CD4-positive, alpha-beta T cell treated with Interleukin-1 beta for 1 hour (primary cell): Measurements from ENCODE around the gene IL6R.
A peak's percentile ranks its signal among the peaks of the same experiment; 100 is the strongest.
"Not testable (repeated sequence)": the region's sequence is repeated elsewhere in the genome, so short reads cannot be mapped to it uniquely, and the experiment has no call there.

Experiments used
- DNase-seq, 2 donors: peaks; one replicate each; pipeline ENCODE4 v3.0.0-alpha.2; 2020 to 2022

IL6R gene

GRCh38 chr1:154485106-154485505 lies 80.0 kb downstream of the IL6R start:
- no peak for DNase-seq

DNA sequence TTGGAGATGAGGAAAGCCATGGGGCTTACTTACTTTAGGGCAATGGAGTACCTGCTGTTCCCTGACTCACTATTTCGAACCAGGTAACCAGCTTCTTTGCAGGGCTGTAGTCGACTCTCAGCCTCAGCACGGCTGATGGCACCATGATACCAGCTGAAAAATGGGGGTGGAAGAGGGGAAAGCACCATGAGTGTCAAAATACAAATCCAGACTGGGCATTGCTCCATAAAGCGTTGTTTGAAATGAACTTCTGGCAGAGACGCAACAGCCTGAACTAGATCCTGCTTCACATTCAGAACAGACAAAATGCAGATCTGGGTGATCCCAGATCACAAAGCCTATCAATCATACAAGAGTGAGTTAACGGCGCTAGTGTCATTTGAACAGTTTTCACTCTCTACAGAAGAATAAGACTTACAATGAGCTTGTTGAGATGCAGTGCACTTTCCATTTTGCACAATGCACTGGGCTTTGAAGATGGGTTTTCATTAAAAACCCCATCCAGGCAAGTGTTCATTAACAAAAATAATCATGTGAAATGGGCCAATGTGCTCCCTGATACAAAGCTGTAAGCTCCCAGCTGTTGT lies 80.9 kb downstream of the IL6R start:
- no peak for DNase-seq

DNA sequence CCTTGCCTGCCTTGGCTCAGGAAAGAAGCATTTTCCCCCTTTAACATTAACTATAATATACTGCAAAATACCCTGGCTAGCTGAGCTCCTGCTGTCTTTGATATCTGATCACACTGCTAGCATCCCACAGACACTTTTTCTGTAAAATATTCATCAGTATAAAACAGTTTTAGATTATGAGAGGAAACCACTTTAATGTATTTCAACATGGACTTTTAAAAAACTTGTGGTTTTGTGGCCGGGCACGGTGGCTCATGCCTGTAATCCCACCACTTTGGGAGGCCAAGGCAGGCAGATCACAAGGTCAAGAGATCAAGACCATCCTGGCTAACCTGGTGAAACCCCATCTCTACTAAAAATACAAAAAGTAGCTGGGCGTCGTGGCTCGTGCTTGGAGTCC lies 81.6 kb downstream of the IL6R start:
- not testable (repeated sequence) for DNase-seq

DNA sequence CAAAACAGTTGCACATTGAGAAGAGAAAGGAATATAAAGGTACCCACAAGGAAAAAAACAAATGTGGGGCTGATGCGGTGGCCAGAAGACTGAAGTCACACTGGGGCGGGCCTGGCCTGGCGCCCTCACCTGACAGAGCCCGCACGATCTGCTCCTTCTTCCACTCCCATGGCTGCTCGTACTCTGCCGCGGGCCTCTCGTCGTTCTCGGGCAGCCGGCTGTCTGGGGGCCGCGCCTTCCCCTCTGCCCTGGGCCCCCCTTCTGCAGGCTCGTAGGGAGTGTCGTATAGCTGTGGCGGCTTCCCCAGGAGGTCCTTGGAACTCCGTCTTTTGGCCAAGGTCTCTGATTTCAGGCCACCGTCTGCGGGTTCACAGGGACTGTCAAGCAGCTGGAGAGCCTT lies 83.8 kb downstream of the IL6R start:
- no peak for DNase-seq

DNA sequence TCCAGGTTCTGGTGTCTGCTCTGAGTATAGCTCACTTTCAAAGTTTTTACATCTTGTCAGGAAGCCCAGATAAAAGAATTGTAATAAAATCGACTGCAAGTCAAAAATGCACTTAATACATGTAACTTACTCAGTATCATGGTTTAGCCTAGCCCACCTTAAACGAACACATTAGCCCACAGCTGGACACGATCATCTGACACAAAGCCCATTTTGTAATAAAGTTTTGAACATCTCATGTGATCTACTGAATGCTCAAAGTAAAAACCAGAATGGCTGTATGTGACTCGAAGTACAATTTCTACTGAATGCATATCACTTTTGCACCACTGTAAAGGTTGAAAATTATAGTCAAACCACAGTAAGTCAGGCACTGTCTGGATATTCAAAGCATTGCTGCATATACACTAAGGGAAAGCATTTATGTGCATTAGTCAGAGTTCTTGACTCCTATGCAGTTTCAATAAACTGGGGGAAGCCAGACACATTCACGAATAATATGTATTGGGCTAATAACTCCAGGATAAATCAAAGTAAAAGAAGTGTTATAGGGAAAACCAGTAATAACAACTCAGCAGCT lies 84.6 kb downstream of the IL6R start:
- no peak for DNase-seq

GRCh38 chr1:154490317-154490716 lies 85.2 kb downstream of the IL6R start:
- no peak for DNase-seq

DNA sequence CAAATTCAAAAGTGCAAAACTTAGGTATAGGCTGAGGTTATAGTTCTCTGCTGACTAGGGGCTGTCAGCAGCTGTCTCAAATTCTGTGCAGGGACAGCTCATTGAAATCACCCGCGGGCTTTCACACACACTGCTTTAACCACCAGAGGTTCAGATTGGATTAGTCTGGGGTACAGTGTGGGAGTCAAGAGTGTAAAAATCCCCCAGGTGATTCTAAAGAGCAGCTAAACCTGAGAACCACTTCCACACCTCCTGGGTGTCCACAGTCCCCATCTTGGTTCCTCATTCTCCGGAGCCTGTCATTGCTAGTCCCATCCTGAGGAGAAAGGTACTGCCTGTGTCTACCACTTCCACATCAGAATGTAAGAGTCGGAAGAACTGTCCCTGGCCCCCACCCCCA lies 87.0 kb downstream of the IL6R start:
- DNase-seq: no peak

- peak; percentile 24 to 46 for DNase-seq
Measured at GRCh38 chr1:154493276-154493675, 88.1 kb downstream of the IL6R start.

GRCh38 chr1:154495496-154496273 lies 90.5 kb downstream of the IL6R start:
- DNase-seq: no peak

DNA sequence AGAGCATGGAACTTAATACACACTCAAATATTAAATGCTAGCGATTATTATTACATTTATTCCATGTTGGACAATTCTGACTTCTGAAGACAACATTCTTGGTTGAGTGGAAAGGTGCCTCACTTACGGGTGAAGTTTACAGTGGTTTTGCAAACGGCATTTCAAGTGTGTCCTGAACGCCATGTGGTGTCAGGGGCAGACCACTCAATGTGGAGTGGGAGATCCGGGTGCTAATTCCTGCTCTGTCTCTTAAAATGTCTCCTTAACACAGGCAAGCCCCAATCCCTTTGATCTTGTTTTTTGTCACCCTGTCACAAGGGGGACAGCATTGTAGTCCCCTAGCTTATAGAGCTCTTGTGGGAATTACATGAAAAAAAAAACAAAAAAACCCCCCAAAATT lies 91.2 kb downstream of the IL6R start:
- DNase-seq: no peak

DNA sequence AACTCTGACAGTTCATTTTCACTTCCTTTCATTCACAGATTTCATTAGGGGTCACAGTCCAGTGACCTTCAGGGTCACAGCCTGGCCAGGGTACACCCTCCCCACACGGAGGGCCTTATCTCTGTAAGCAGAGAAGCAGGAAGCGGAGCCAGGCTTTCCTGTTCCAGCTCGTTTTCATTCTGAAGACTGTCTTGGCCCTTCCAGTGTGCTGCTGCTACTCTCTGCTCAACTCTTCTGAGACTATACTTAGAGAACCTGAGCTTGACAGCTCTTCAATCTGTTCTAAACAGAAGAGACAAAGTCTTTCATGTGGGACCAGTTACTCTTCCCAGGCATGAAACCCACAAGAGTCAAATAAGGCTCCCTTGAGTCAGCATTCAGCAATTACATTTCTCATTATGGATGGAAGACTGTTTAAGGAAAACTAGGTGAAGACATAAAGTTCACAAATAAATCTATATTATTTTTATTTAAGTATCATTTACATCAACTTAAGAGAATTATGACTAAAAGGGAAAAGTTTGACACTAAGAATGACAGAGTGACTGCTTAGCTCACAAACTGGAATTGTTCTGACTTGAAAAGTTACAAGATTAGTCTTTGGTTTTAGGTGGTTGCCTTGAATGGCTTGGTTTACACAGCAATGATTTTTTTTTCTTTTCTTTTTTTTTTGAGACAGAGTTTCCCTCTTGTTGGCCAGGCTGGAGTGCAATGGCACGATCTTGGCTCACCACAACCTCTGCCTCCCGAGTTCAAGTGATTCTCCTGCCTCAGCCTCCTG lies 92.1 kb downstream of the IL6R start:
- no peak for DNase-seq

- no peak for DNase-seq
Measured at GRCh38 chr1:154499446-154499845, 94.3 kb downstream of the IL6R start.

DNA sequence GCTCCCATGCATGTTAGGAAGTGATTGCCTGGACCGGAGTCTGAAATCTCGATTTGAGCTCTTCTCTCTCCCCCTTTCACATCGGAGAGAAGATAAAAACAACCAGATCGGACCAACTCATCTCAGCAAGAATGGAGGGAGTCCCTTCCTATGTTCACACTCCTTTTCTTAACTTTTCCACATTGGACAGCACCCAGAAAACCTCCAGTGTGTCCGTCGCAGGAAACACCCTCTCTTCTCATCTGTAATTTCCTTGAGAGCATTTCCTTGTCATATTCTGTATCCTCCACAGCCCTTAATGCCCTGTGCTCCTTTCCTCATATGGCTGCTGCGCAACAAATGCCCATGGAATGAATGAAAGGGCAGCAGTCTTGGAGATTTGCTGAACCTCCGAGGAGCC lies 95.4 kb downstream of the IL6R start:
- DNase-seq: no peak

GRCh38 chr1:154501423-154502065 lies 96.4 kb downstream of the IL6R start:
- no peak for DNase-seq

DNA sequence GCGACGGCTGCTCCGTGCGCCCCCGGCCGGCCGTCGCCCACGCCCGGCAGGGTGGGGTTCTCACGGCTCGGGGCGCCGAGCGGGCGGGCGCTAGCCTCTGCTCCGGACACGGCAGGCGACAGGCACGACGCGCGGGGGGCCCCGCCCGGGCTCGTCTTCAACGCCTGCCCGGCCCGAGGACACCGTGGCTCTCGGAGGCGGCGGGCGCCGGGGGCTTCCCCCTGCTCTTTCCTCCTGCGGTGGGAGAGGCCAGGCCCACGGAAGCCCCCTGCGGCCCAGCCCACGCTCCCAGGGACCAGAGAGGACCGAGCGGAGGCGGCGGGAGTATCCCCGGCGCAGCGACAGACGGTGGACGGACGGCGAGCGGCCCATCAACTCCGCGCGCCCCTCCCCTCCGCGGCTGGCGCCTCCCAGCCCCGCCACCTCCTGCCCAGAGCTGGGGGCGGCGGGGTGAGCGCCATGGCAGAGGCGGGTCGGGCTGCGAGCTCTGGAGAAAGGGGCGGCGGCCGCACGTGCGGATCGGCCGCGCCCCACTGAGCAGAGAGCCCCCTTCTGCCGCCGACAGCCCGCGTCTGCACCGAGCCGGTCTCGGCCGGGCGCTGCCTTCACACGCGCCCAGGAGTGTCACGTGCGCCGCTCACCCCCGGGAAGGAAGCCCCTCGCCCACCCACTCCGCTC lies 97.1 kb downstream of the IL6R start, which contains the start of the genes SHE and TDRD10:
TSS of gene SHE (minus strand) at position 347 of the 678 bp plus-strand sequence. CDS start 386 bp downstream, outside the sequence.
TSS of gene TDRD10 (plus strand) at position 154 of the 678 bp plus-strand sequence. CDS start 4,685 bp downstream, outside the sequence.
- peak in 1 of 2 donors; percentile 13 for DNase-seq

- DNase-seq: no peak
Measured at GRCh38 chr1:154502744-154503115, 97.6 kb downstream of the IL6R start.

- no peak for DNase-seq
Measured at GRCh38 chr1:154503898-154504297, 98.8 kb downstream of the IL6R start.

GRCh38 chr1:154512760-154513159 lies 107.6 kb downstream of the IL6R start:
- no peak for DNase-seq

GRCh38 chr1:154514066-154514553 lies 109.0 kb downstream of the IL6R start:
- DNase-seq: no peak

GRCh38 chr1:154517661-154518060 lies 112.5 kb downstream of the IL6R start:
- DNase-seq: no peak
